Measurements from ENCODE around the gene CNTNAP4.

Gene CNTNAP4

DNA sequence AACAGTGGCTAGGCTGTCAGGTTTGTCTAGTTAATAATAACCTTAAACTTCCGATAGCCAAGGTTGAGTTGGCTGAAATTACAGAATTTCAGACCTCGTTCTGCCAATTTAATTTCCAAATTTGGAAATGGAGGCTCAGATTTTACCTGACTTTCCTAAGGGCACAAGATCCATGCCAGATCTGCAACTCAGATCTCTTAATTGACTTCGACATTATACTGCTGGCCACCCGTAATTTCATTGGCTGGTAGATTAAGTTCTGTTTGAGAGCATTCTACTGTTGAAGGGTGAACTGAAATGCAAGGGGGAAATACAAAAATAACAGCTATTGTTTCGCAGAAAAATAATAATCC lies 210.8 kb downstream of the CNTNAP4 start:
- DNase-seq (ENCODE audit: insufficient read length, low spot score) (no peak), FAIRE-seq (no peak)
- no peak for TF ChIP-seq CTCF (IDR thresholded peaks at IDR 0.05; ENCODE audit: insufficient read depth, missing control alignments)

DNA sequence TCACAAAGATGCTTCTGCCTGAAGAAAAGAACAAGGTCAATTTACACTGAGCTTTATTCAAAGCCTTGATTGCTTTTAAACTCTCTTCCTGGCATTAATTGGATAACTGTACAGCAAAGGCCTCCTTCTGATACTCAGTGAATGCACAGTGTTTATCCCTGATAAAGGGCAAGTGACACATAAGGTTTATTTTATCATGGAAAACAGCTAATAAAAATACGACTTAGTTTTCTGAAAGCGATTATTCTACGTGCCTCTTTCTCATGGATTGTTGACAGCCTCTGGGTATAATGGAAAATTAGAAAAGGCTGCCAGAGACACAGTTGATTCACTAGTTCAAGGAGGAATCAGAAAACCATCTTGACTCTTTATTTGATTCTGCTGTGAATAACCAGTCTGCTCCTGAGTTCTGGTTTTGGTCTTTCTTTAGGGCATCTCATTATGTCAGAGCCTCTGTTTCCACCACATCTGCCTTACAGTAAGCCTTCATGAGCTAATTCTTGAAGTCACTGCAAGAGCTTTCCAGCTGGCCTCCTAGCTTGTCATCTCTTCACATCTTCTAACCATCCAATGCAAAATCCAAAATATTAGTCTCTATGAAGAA lies 212.9 kb downstream of the CNTNAP4 start:
- no peak for TF ChIP-seq CTCF (IDR thresholded peaks at IDR 0.05; ENCODE audit: insufficient read depth, missing control alignments)
- no peak for FAIRE-seq

DNA sequence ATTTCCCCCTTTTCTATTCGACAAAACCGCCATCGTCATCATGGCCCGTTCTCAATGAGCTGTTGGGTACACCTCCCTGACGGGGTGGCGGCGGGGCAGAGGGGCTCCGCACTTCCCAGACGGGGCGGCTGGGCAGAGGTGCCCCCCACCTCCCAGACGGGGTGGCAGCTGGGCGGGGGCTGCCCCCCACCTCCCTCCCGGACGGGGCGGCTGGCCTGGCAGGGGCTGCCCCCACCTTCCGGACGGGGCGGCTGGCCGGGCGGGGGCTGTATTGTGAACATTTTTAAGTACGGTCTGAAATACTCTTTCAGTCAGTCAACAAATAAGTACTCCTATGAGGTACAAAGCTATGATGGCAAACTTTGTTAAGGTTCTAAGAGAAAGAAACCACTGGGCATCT lies 222.8 kb downstream of the CNTNAP4 start:
- TF ChIP-seq CTCF (IDR thresholded peaks at IDR 0.05; ENCODE audit: insufficient read depth, missing control alignments), result no peak
- DNase-seq (ENCODE audit: insufficient read length, low spot score), result no peak
- no peak for FAIRE-seq

More for the DNA sequence above, 212.9 kb downstream of the CNTNAP4 start:
- no peak for DNase-seq (ENCODE audit: insufficient read length, low spot score)

GRCh38 chr16:76502063-76502462 lies 224.9 kb downstream of the CNTNAP4 start:
- no peak for DNase-seq (ENCODE audit: insufficient read length, low spot score)

DNA sequence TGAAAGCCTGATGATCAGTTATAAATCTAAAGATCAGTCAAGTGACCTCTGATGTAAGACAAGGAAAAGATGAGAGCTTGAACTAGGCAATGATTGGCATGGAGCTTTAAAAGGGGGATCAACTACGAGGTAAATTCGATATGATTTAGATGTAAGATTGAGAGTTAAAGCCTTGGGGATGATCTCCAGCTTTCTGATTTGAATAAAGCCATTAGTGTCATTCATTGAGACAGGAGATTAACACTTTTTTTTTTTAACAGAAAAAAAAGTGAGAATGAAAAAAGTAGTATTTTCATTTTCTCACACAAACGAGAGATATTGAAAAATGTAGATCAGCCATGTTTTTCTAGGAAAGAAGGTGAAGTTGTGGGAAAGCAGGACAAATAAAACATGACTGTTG lies 225.4 kb downstream of the CNTNAP4 start:
- DNase-seq (ENCODE audit: insufficient read length, low spot score) (peak; percentile 6), FAIRE-seq (no peak)
- no peak for TF ChIP-seq CTCF (IDR thresholded peaks at IDR 0.05; ENCODE audit: insufficient read depth, missing control alignments)

More at GRCh38 chr16:76502063-76502462, 224.9 kb downstream of the CNTNAP4 start:
- no peak for TF ChIP-seq CTCF (IDR thresholded peaks at IDR 0.05; ENCODE audit: insufficient read depth, missing control alignments)
- FAIRE-seq, result no peak

- FAIRE-seq (no peak), DNase-seq (ENCODE audit: insufficient read length, low spot score) (no peak)
- TF ChIP-seq CTCF (IDR thresholded peaks at IDR 0.05; ENCODE audit: insufficient read depth, missing control alignments), result no peak
These were observed 225.9 kb downstream of the CNTNAP4 start for GRCh38 chr16:76503091-76503490.

- no peak for FAIRE-seq
- no peak for DNase-seq (ENCODE audit: insufficient read length, low spot score)
- TF ChIP-seq CTCF (IDR thresholded peaks at IDR 0.05; ENCODE audit: insufficient read depth, missing control alignments), result no peak
These were observed 234.0 kb downstream of the CNTNAP4 start for GRCh38 chr16:76511203-76511602.

Measured in D721Med (cell line).